GM18526 (cell line): ENCODE measurements around the gene CARD11.

Source experiments
- POLR2A ChIP-seq: IDR thresholded peaks from 3 replicates; pipeline ENCODE4 v1.6.1; 2011; ENCODE audit not compliant: insufficient read length; ENCODE audit errors: extremely low read depth

CARD11 gene

GRCh38 chr7:2967705-2968104 lies 76.0 kb downstream of the CARD11 start:
- no peak for TF ChIP-seq POLR2A

- TF ChIP-seq POLR2A, result no peak
These were observed 76.4 kb downstream of the CARD11 start for GRCh38 chr7:2967253-2967652.

- TF ChIP-seq POLR2A, result no peak
These were observed 77.1 kb downstream of the CARD11 start for GRCh38 chr7:2966466-2967078.

GRCh38 chr7:2965745-2966270 lies 77.9 kb downstream of the CARD11 start:
- TF ChIP-seq POLR2A, result no peak

- TF ChIP-seq POLR2A, result no peak
These were observed 78.4 kb downstream of the CARD11 start for GRCh38 chr7:2965301-2965700.

- no peak for TF ChIP-seq POLR2A
These were observed 79.5 kb downstream of the CARD11 start for GRCh38 chr7:2964208-2964607.

- TF ChIP-seq POLR2A, result no peak
These were observed 80.8 kb downstream of the CARD11 start for GRCh38 chr7:2962865-2963264.

- TF ChIP-seq POLR2A, result no peak
These were observed 83.7 kb downstream of the CARD11 start for GRCh38 chr7:2959828-2960599.

GRCh38 chr7:2959103-2959680 lies 84.5 kb downstream of the CARD11 start:
- TF ChIP-seq POLR2A, result no peak

- TF ChIP-seq POLR2A, result no peak
These were observed 85.1 kb downstream of the CARD11 start for GRCh38 chr7:2958416-2959102.

- TF ChIP-seq POLR2A, result no peak
These were observed 86.9 kb downstream of the CARD11 start for GRCh38 chr7:2956526-2957368.

- no peak for TF ChIP-seq POLR2A
These were observed 87.6 kb downstream of the CARD11 start for GRCh38 chr7:2956076-2956475.

- TF ChIP-seq POLR2A, result no peak
These were observed 88.4 kb downstream of the CARD11 start for GRCh38 chr7:2955269-2955668.

GRCh38 chr7:2954433-2954853 lies 89.2 kb downstream of the CARD11 start:
- TF ChIP-seq POLR2A, result no peak
